K562 (cell line): ENCODE measurements around the gene CDCP1. TPM values are rescaled to one million over a fixed set of nuclear protein-coding genes. Genes with fewer than 3 reads are reported as not detected.
A peak's percentile ranks its signal among the peaks of the same experiment; 100 is the strongest.

ENCODE experiments used
- ATF7 ChIP-seq: fragments of 450-650 bp; IDR thresholded peaks from 2 replicates; pipeline ENCODE4 v1.7.1; 2014; ENCODE audit warnings: mild to moderate bottlenecking, moderate library complexity
- HDAC1 ChIP-seq, 2 experiments: fragments of 450-650 bp; IDR thresholded peaks; 2 replicates each; pipeline ENCODE4 v1.6.1; 2016 to 2017; ENCODE audit warnings: inconsistent platforms in 1 of 2, mild to moderate bottlenecking in 1 of 2, moderate library complexity in 1 of 2
- HDAC3 ChIP-seq: fragments of 450-650 bp; IDR thresholded peaks from 2 replicates; pipeline ENCODE4 v1.6.1; 2018; ENCODE audit warnings: borderline replicate concordance, mild to moderate bottlenecking, moderate library complexity; ENCODE audit not compliant: partially characterized antibody
- IFI16 ChIP-seq: fragments of 250-450 bp; sonication (Bioruptor Pico); IDR thresholded peaks from 2 replicates; pipeline ENCODE4 v2.1.2; 2022; ENCODE audit warnings: mild to moderate bottlenecking, inconsistent platforms
- NFYB ChIP-seq: IDR thresholded peaks from 2 replicates; pipeline ENCODE4 v1.6.1; 2011; ENCODE audit warnings: mild to moderate bottlenecking, moderate library complexity; ENCODE audit not compliant: insufficient read length; ENCODE audit errors: extremely low read depth
- PCBP1 ChIP-seq: fragments of 200-400 bp; formaldehyde crosslinking; IDR thresholded peaks from 2 replicates; pipeline ENCODE4 v1.6.1; 2018; ENCODE audit warnings: mild to moderate bottlenecking, low read depth, low read length; ENCODE audit not compliant: poor library complexity, severe bottlenecking
- POLR2AphosphoS5 ChIP-seq: IDR thresholded peaks from 2 replicates; pipeline ENCODE4 v1.6.1; 2011; ENCODE audit warnings: mild to moderate bottlenecking, low read depth, low read length, moderate library complexity; ENCODE audit not compliant: control insufficient read depth, insufficient read depth
- POLR2B ChIP-seq: fragments of 450-650 bp; IDR thresholded peaks from 2 replicates; pipeline ENCODE4 v1.6.1; 2018; ENCODE audit warnings: low read depth; ENCODE audit not compliant: partially characterized antibody
- RBM14 ChIP-seq: fragments of 200-400 bp; formaldehyde crosslinking; IDR thresholded peaks from 2 replicates; pipeline ENCODE4 v1.6.1; 2018; ENCODE audit warnings: low read depth, mild to moderate bottlenecking, low read length, moderate library complexity, borderline replicate concordance; ENCODE audit not compliant: insufficient read depth
- SMARCB1 ChIP-seq: IDR thresholded peaks from 2 replicates; pipeline ENCODE4 v1.6.1; 2011; ENCODE audit warnings: improper control_type of control experiment, low read depth; ENCODE audit not compliant: insufficient read length
- SP2 ChIP-seq: IDR thresholded peaks from 2 replicates; pipeline ENCODE4 v1.6.1; 2011; ENCODE audit warnings: mild to moderate bottlenecking, low read depth, low read length, moderate library complexity; ENCODE audit not compliant: poor library complexity, severe bottlenecking; ENCODE audit errors: extremely low read depth
- XRCC5 ChIP-seq: fragments of 200-400 bp; formaldehyde crosslinking; IDR thresholded peaks from 2 replicates; pipeline ENCODE4 v1.6.1; 2017; ENCODE audit warnings: low read depth, mild to moderate bottlenecking, low read length
- ZC3H11A ChIP-seq: IDR thresholded peaks from 2 replicates; pipeline ENCODE4 v1.6.1; 2012; ENCODE audit warnings: low read depth, low read length, improper control_type of control experiment
- ZNF134 ChIP-seq: fragments of 250-450 bp; sonication (Bioruptor Pico); conservative IDR thresholded peaks from 2 replicates; pipeline ENCODE4 v1.4.0; 2020
- ZNF253 ChIP-seq: fragments of 250-450 bp; sonication (Bioruptor Pico); conservative IDR thresholded peaks from 2 replicates; pipeline ENCODE4 v1.6.1; 2021; ENCODE audit warnings: mild to moderate bottlenecking
- ZNF780A ChIP-seq: fragments of 250-450 bp; sonication (Bioruptor Pico); IDR thresholded peaks from 2 replicates; pipeline ENCODE4 v1.5.0; 2021; ENCODE audit warnings: mild to moderate bottlenecking
- polyA plus RNA-seq, 8 experiments: library from polyadenylated mRNA; depleted of rRNA in 4 of 8; stranded (reverse) in 5 of 8; unstranded in 3 of 8; fragments of >200 nt; fragmentation: Nextera tagmentation in 2 of 8; fragmentation: Illumina TruSeq in 1 of 8; extraction: Ambion mirVana in 2 of 8; extraction: Trizol in 1 of 8; gene quantifications; 2 replicates each; pipeline versions ENCODE4 v1.2.1 to v1.2.3, GENCODE V29; 2011 to 2014; ENCODE audit warnings: inconsistent platforms in 1 of 8, missing spikeins in 1 of 8
- total RNA-seq, 7 experiments: library from RNA; depleted of rRNA in 6 of 7; stranded (reverse); fragments of >200 nt in 6 of 7; fragmentation: Illumina TruSeq in 2 of 7; extraction: Trizol in 2 of 7; gene quantifications; 2 replicates each; pipeline versions ENCODE4 v1.2.1 to v1.2.3, GENCODE V29; 2011 to 2021; ENCODE audit warnings: low replicate concordance in 1 of 7
- TF ChIP-seq, protein P1 (sequence below): fragments of 450-650 bp; IDR thresholded peaks from one replicate; pipeline ENCODE4 v1.6.1; 2018; ENCODE audit warnings: mild to moderate bottlenecking, moderate library complexity; ENCODE audit not compliant: partially characterized antibody
- TF ChIP-seq, protein P2 (sequence below): IDR thresholded peaks from 3 replicates; pipeline ENCODE4 v1.6.1; 2011; ENCODE audit warnings: borderline replicate concordance, mild to moderate bottlenecking, moderate library complexity; ENCODE audit not compliant: insufficient read length; ENCODE audit errors: extremely low read depth
- TF ChIP-seq, protein P3 (sequence below): fragments of 450-650 bp; IDR thresholded peaks from 2 replicates; pipeline ENCODE4 v1.6.1; 2016; ENCODE audit warnings: missing biosample characterization, missing genetic modification characterization

CDCP1 gene
- total and polyA plus RNA-seq, 9 of the 15 experiments (the other 6 are each of a cell fraction or from before 2014, with no cell fraction given): 3.9 to 16.4 (median 5.2) TPM

DNA sequence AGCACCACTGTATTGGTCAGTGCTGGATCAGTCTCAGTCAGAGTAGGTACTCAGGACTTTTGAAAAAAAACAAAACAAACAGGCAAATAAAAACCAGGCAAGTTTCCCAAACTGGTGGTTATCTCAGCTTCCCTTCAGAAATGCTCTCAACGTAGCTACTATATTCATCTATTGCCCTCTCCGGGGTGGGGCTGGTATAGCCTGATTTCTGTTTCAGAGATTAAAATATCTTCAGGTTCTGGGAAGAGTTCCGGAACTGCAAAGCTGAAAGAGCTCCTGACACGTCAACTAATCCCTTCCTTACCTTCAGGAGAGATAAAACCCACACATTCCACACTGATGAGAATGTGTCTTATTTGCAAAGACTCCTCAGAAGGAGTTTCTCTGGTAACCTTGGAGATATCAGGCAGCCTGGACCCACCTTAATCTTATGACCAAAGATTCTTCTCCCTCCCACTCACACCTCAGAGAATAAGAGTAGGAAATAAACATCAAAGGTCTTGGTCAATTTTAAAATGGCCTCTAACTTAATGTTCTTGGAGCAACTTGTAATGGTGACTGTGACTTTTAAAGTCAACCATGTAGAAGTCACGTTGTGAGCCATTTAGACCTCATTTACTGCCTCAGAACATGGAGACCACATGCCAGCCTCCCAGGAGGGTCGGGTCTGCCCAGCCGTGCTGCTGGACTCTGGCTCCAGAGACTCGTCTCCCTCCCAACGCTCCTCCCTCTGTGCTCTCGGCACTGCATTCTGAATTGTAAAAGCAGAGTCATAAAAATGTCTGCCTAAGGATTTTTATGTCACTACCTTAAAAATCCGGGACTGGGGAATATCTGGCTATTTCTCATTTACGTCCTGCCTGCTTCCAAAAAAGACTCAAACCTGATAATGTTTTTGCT, 53.8 kb downstream of the CDCP1 start (continued):
- TF ChIP-seq ZC3H11A (0 out of 2 replicates have a peak, but pooled peaks have one; percentile 80), ATF7 (peak; percentile 88), RBM14 (no peak), PCBP1 (no peak), IFI16 (0 out of 2 replicates have a peak, but pooled peaks have one; percentile 32), SP2 (no peak), ZNF134 (CRISPR knock-in tag) (no peak), XRCC5 (no peak), NFYB (no peak), SMARCB1 (no peak), HDAC3 (peak; percentile 78), POLR2B (no peak), ZNF780A (CRISPR knock-in tag) (no peak), ZNF253 (CRISPR knock-in tag) (no peak), HDAC1 (IDR thresholded peaks at IDR 0.05) (peak in 1 of 2 experiments; percentile 92; a peak in 2 of 4 replicates), POLR2AphosphoS5 (peak; percentile 86)
- TF ChIP-seq, protein P1, sequence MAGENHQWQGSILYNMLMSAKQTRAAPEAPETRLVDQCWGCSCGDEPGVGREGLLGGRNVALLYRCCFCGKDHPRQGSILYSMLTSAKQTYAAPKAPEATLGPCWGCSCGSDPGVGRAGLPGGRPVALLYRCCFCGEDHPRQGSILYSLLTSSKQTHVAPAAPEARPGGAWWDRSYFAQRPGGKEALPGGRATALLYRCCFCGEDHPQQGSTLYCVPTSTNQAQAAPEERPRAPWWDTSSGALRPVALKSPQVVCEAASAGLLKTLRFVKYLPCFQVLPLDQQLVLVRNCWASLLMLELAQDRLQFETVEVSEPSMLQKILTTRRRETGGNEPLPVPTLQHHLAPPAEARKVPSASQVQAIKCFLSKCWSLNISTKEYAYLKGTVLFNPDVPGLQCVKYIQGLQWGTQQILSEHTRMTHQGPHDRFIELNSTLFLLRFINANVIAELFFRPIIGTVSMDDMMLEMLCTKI: no peak
- TF ChIP-seq, protein P2, sequence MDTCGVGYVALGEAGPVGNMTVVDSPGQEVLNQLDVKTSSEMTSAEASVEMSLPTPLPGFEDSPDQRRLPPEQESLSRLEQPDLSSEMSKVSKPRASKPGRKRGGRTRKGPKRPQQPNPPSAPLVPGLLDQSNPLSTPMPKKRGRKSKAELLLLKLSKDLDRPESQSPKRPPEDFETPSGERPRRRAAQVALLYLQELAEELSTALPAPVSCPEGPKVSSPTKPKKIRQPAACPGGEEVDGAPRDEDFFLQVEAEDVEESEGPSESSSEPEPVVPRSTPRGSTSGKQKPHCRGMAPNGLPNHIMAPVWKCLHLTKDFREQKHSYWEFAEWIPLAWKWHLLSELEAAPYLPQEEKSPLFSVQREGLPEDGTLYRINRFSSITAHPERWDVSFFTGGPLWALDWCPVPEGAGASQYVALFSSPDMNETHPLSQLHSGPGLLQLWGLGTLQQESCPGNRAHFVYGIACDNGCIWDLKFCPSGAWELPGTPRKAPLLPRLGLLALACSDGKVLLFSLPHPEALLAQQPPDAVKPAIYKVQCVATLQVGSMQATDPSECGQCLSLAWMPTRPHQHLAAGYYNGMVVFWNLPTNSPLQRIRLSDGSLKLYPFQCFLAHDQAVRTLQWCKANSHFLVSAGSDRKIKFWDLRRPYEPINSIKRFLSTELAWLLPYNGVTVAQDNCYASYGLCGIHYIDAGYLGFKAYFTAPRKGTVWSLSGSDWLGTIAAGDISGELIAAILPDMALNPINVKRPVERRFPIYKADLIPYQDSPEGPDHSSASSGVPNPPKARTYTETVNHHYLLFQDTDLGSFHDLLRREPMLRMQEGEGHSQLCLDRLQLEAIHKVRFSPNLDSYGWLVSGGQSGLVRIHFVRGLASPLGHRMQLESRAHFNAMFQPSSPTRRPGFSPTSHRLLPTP: no peak
- TF ChIP-seq, protein P3, sequence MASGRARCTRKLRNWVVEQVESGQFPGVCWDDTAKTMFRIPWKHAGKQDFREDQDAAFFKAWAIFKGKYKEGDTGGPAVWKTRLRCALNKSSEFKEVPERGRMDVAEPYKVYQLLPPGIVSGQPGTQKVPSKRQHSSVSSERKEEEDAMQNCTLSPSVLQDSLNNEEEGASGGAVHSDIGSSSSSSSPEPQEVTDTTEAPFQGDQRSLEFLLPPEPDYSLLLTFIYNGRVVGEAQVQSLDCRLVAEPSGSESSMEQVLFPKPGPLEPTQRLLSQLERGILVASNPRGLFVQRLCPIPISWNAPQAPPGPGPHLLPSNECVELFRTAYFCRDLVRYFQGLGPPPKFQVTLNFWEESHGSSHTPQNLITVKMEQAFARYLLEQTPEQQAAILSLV (tag): no peak
